Thyroid gland (tissue), 4 donors: Measurements from ENCODE around the gene ABCD1. TPM values are rescaled to one million over a fixed set of nuclear protein-coding genes. Genes with fewer than 3 reads are reported as not detected.

ENCODE experiments used
- DNase-seq, 2 donors: peaks; one replicate each; pipeline ENCODE4 v3.0.0-alpha.2; 2019
- H3K27ac ChIP-seq, 3 donors: fragments of 200-600 bp; sonication (generic); 1 replicate in 2 of 3; 2 replicates in 1 of 3; pipeline ENCODE4 v1.5.1; 2016 to 2019; ENCODE audit warnings: mild to moderate bottlenecking in 1 of 3, moderate library complexity in 1 of 3
- H3K27me3 ChIP-seq: fragments of 200-600 bp; sonication (generic); one replicate; pipeline ENCODE4 v1.5.1; 2019
- H3K36me3 ChIP-seq, 2 donors: fragments of 200-600 bp; sonication (generic); one replicate each; pipeline ENCODE4 v1.5.1; 2016 to 2019
- H3K4me1 ChIP-seq, 2 donors: fragments of 200-600 bp; sonication (generic); one replicate each; pipeline ENCODE4 v1.5.1; 2017 to 2019
- H3K4me3 ChIP-seq, 3 donors: fragments of 200-600 bp; sonication (generic); replicated peaks in 1 of 3; 1 replicate in 2 of 3; 2 replicates in 1 of 3; pipeline ENCODE4 v1.5.1; 2016; ENCODE audit warnings: mild to moderate bottlenecking in 1 of 3
- H3K9me3 ChIP-seq: fragments of 200-600 bp; sonication (generic); one replicate; pipeline ENCODE4 v1.5.1; 2017
- CTCF ChIP-seq, 6 experiments: fragments of 200-600 bp in 3 of 6; fragments of 450-650 bp in 3 of 6; sonication (generic) in 3 of 6; IDR thresholded peaks; one replicate each; pipeline ENCODE4 v1.5.1; 2016 to 2019; ENCODE audit warnings: antibody characterized with exemption in 6 of 6, mild to moderate bottlenecking in 2 of 6, inconsistent platforms in 1 of 6, moderate library complexity in 1 of 6
- POLR2A ChIP-seq, 2 donors: fragments of 450-650 bp; IDR thresholded peaks; one replicate each; pipeline ENCODE4 v1.6.1; 2017; ENCODE audit warnings: antibody characterized with exemption in 2 of 2, mild to moderate bottlenecking in 2 of 2, moderate library complexity in 1 of 2
- WGBS, 2 donors: methylation state at CpG; one replicate each; pipeline ENCODE4 v1.1.5; 2017; 5-methylcytosine and 5-hydroxymethylcytosine counted together
- intact Hi-C: fragments of 100-400 bp; cut with DNase I; formaldehyde crosslinking; loops from one replicate; pipeline ENCODE4 v1.15.1; 2023
- total RNA-seq, 4 donors: library from RNA; depleted of rRNA; stranded (reverse); fragments of >200 nt; gene quantifications; one replicate each; pipeline ENCODE4 v1.2.3, GENCODE V29; 2016

Gene ABCD1
- total RNA-seq, 4 donors from 2014 or later = 7.0 to 11.8 (median 8.9) TPM

GRCh38 chrX:153750127-153750774, 25.6 kb downstream of the ABCD1 start:
- no peaks in the 10 kb centered on the region for H3K27me3 ChIP-seq
- intact Hi-C loops = no loop called here
- WGBS, 2 donors = 65 to 81% methylated on average over 7 to 12 of the region's 12 CpGs
- H3K36me3 ChIP-seq = no peaks in the 10 kb centered on the region
- no peaks in the 10 kb centered on the region for H3K9me3 ChIP-seq
- H3K4me3 ChIP-seq = no peak overlapping the region
- H3K4me1 ChIP-seq = no peaks in the 10 kb centered on the region
- H3K27ac ChIP-seq = no peak overlapping the region
- TF ChIP-seq CTCF (IDR thresholded peaks at IDR 0.05) = no peak
- no peak for DNase-seq

GRCh38 chrX:153755136-153755535, 30.5 kb downstream of the ABCD1 start:
- H3K9me3 ChIP-seq = no peaks in the 10 kb centered on the region
- no peak for DNase-seq
- TF ChIP-seq CTCF (IDR thresholded peaks at IDR 0.05) (no peak), POLR2A (IDR thresholded peaks at IDR 0.05) (no peak)
- H3K4me1 ChIP-seq = no peaks in the 10 kb centered on the region
- H3K4me3 ChIP-seq = no peak overlapping the region
- no peak overlapping the region for H3K27ac ChIP-seq
- H3K27me3 ChIP-seq = no peaks in the 10 kb centered on the region
- no peaks in the 10 kb centered on the region for H3K36me3 ChIP-seq
- 77 to 90% methylated on average over 1 of the region's 1 CpG for WGBS, 2 donors
- intact Hi-C loops = no loop called here

GRCh38 chrX:153761863-153762262, 37.2 kb downstream of the ABCD1 start:
- H3K27ac ChIP-seq = no peak overlapping the region
- no peak for DNase-seq
- no peaks in the 10 kb centered on the region for H3K27me3 ChIP-seq
- 73 to 85% methylated on average over 3 to 8 of the region's 15 CpGs for WGBS, 2 donors
- intact Hi-C loops = no loop called here
- TF ChIP-seq POLR2A (IDR thresholded peaks at IDR 0.05) (no peak), CTCF (IDR thresholded peaks at IDR 0.05) (no peak)
- H3K36me3 ChIP-seq = no peaks in the 10 kb centered on the region
- no peaks in the 10 kb centered on the region for H3K9me3 ChIP-seq
- H3K4me3 ChIP-seq = no peak overlapping the region
- no peaks in the 10 kb centered on the region for H3K4me1 ChIP-seq

GRCh38 chrX:153762626-153763173, 38.0 kb downstream of the ABCD1 start:
- no peaks in the 10 kb centered on the region for H3K36me3 ChIP-seq
- DNase-seq = no peak
- no peaks in the 10 kb centered on the region for H3K27me3 ChIP-seq
- no peak for TF ChIP-seq CTCF (IDR thresholded peaks at IDR 0.05)
- no peak for TF ChIP-seq POLR2A (IDR thresholded peaks at IDR 0.05)
- no peak overlapping the region for H3K27ac ChIP-seq
- H3K4me3 ChIP-seq = no peak overlapping the region
- intact Hi-C loops = no loop called here
- H3K9me3 ChIP-seq = no peaks in the 10 kb centered on the region
- H3K4me1 ChIP-seq = no peaks in the 10 kb centered on the region
- WGBS, 2 donors = 95 to 96% methylated on average over 4 to 5 of the region's 14 CpGs

GRCh38 chrX:153763298-153763932, 38.8 kb downstream of the ABCD1 start:
- intact Hi-C loops = no loop called here
- TF ChIP-seq POLR2A (IDR thresholded peaks at IDR 0.05) (no peak), CTCF (IDR thresholded peaks at IDR 0.05) (no peak)
- no peaks in the 10 kb centered on the region for H3K4me1 ChIP-seq

More at GRCh38 chrX:153763298-153763932, 38.8 kb downstream of the ABCD1 start:
- Histone ChIP-seq H3K4me3 (no peak overlapping the region), H3K27ac (no peak overlapping the region), H3K27me3 (no peaks in the 10 kb centered on the region), H3K36me3 (no peaks in the 10 kb centered on the region), H3K9me3 (no peaks in the 10 kb centered on the region)
- WGBS, 2 donors = 81 to 85% methylated on average over 10 to 15 of the region's 18 CpGs
- no peak for DNase-seq
